HepG2 (cell line): ENCODE results near the gene FBLN5. TPM values are rescaled to one million over a fixed set of nuclear protein-coding genes. Genes with fewer than 3 reads are reported as not detected.

Source experiments
- GABPA ChIP-seq, 2 experiments: IDR thresholded peaks; 2 replicates each; pipeline ENCODE4 v1.6.1; 2011 to 2016; ENCODE audit warnings: low read depth in 2 of 2, low read length in 1 of 2, missing biosample characterization in 1 of 2, missing genetic modification characterization in 1 of 2
- HMG20A ChIP-seq: IDR thresholded peaks from 2 replicates; pipeline ENCODE4 v1.6.1; 2016; ENCODE audit warnings: borderline replicate concordance
- KAT2B ChIP-seq: fragments of 150-350 bp; IDR thresholded peaks from 2 replicates; pipeline ENCODE4 v1.6.1; 2014; ENCODE audit warnings: low read depth, low read length, borderline replicate concordance
- RFXANK ChIP-seq: IDR thresholded peaks from 2 replicates; pipeline ENCODE4 v1.6.1; 2016
- ZNF136 ChIP-seq: sonication (generic); formaldehyde crosslinking; IDR thresholded peaks from 2 replicates; pipeline ENCODE4 v1.8.1; 2022; ENCODE audit warnings: low read depth, mild to moderate bottlenecking, moderate library complexity, missing genetic modification reagents
- ZNF530 ChIP-seq: sonication (generic); formaldehyde crosslinking; IDR thresholded peaks from 2 replicates; pipeline ENCODE4 v1.5.0; 2020; ENCODE audit warnings: low read depth, mild to moderate bottlenecking, missing genetic modification reagents
- ZNF563 ChIP-seq: sonication (generic); formaldehyde crosslinking; IDR thresholded peaks from 2 replicates; pipeline ENCODE4 v1.8.0; 2022; ENCODE audit warnings: mild to moderate bottlenecking, moderate library complexity, missing genetic modification reagents
- polyA plus RNA-seq, 8 experiments: library from polyadenylated mRNA; depleted of rRNA in 3 of 8; stranded (reverse) in 7 of 8; unstranded in 1 of 8; fragments of >200 nt; fragmentation: Illumina TruSeq in 4 of 8; extraction: Trizol in 4 of 8; gene quantifications; 2 replicates each; pipeline versions ENCODE4 v1.2.1 to v1.2.3, GENCODE V29; 2011 to 2016; ENCODE audit warnings: low read depth in 4 of 8, missing spikeins in 1 of 8, mixed read lengths in 1 of 8; ENCODE audit not compliant: insufficient read depth in 1 of 8
- total RNA-seq, 5 experiments: library from RNA; depleted of rRNA; stranded (reverse); fragments of >200 nt; fragmentation: Illumina TruSeq; extraction: Trizol; gene quantifications; 2 replicates each; pipeline ENCODE4 v1.2.3, GENCODE V29; 2016; ENCODE audit warnings: low read depth in 1 of 5
- TF ChIP-seq, protein P1 (sequence below): sonication (generic); formaldehyde crosslinking; IDR thresholded peaks from 2 replicates; pipeline ENCODE4 v1.4.0; 2020; ENCODE audit warnings: mild to moderate bottlenecking, missing genetic modification reagents, borderline replicate concordance

The FBLN5 gene
- total and polyA plus RNA-seq, 2 of the 13 experiments (the other 11 are each of a cell fraction or from before 2014, with no cell fraction given), result 0.38 to 0.77 TPM

DNA sequence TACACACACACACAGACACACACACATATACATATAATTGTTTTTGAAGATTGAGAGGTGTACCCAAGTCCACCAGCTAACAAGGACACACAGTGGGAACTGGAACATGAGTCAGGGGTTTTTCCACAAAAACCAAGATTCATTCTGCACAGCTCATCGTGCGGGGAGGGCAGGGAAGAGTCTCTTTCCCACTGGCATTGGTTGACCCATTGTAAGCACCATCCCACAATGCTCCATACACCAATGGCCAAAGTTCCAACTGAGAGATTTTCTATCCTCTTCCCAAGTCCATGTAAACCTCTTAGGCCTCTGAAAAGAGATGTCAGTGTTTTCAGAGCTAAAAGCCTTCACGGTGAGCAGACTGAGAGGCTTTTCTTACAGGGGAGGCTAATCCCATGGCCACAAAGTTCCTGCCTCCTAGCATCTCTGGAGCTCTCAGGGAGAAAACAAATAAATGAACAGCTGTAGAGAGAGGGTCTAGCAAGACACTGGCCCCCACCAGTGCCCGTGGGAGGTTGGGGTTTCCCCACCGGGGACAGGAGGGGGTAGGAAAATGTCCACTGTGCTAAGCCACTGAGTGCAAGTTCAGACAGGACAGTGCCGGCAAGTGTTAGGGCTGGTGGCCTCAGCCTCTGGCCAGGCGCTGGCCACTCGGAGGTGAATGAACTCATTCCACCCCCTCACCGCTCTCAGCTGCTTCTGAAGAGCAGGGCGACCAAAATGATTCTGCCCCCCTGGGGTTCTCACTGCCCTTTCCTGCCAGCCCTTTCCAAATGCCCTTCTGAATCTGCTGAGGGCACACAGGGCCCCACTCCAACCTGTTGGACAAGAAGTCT lies 58.6 kb downstream of the FBLN5 start (continued):
- TF ChIP-seq ZNF530 (CRISPR knock-in tag) (no peak), RFXANK (CRISPR knock-in tag) (no peak), ZNF563 (CRISPR knock-in tag) (no peak), KAT2B (no peak), ZNF136 (CRISPR knock-in tag) (no peak), HMG20A (CRISPR knock-in tag) (no peak), GABPA (IDR thresholded peaks at IDR 0.05; ENCODE audit: low read depth, low read length) (no peak), GABPA (CRISPR knock-in tag; IDR thresholded peaks at IDR 0.05; ENCODE audit: low read depth) (no peak)
- TF ChIP-seq, protein P1, sequence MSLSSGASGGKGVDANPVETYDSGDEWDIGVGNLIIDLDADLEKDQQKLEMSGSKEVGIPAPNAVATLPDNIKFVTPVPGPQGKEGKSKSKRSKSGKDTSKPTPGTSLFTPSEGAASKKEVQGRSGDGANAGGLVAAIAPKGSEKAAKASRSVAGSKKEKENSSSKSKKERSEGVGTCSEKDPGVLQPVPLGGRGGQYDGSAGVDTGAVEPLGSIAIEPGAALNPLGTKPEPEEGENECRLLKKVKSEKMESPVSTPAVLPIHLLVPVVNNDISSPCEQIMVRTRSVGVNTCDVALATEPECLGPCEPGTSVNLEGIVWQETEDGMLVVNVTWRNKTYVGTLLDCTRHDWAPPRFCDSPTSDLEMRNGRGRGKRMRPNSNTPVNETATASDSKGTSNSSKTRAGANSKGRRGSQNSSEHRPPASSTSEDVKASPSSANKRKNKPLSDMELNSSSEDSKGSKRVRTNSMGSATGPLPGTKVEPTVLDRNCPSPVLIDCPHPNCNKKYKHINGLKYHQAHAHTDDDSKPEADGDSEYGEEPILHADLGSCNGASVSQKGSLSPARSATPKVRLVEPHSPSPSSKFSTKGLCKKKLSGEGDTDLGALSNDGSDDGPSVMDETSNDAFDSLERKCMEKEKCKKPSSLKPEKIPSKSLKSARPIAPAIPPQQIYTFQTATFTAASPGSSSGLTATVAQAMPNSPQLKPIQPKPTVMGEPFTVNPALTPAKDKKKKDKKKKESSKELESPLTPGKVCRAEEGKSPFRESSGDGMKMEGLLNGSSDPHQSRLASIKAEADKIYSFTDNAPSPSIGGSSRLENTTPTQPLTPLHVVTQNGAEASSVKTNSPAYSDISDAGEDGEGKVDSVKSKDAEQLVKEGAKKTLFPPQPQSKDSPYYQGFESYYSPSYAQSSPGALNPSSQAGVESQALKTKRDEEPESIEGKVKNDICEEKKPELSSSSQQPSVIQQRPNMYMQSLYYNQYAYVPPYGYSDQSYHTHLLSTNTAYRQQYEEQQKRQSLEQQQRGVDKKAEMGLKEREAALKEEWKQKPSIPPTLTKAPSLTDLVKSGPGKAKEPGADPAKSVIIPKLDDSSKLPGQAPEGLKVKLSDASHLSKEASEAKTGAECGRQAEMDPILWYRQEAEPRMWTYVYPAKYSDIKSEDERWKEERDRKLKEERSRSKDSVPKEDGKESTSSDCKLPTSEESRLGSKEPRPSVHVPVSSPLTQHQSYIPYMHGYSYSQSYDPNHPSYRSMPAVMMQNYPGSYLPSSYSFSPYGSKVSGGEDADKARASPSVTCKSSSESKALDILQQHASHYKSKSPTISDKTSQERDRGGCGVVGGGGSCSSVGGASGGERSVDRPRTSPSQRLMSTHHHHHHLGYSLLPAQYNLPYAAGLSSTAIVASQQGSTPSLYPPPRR (CRISPR knock-in tag), result no peak
